Measurements from ENCODE around the gene OR10H3.
"Not testable (repeated sequence)": the region's sequence is repeated elsewhere in the genome, so short reads cannot be mapped to it uniquely, and the experiment has no call there.

The OR10H3 gene

GRCh38 chr19:15779756-15780476 is 42.1 kb downstream of the OR10H3 start:
- DNase-seq (ENCODE audit: low spot score), result no peak

GRCh38 chr19:15780610-15781418 is 43.0 kb downstream of the OR10H3 start:
- DNase-seq (ENCODE audit: low spot score), result no peak

GRCh38 chr19:15781661-15782060 is 43.9 kb downstream of the OR10H3 start:
- no peak for DNase-seq (ENCODE audit: low spot score)

GRCh38 chr19:15782211-15782610 is 44.4 kb downstream of the OR10H3 start:
- DNase-seq (ENCODE audit: low spot score), result no peak

- not testable (repeated sequence) for DNase-seq (ENCODE audit: low spot score)
Measured at GRCh38 chr19:15782896-15783295, 45.1 kb downstream of the OR10H3 start.

GRCh38 chr19:15787611-15788155 is 49.9 kb downstream of the OR10H3 start, which contains the start of gene OR10H5:
TSS of gene OR10H5 (plus strand) at chr19:15787661. CDS start at chr19:15794049, 6,388 bp downstream.
- DNase-seq (ENCODE audit: low spot score), result no peak

- no peak for DNase-seq (ENCODE audit: low spot score)
Measured at GRCh38 chr19:15788594-15789270, 50.9 kb downstream of the OR10H3 start.

- no peak for DNase-seq (ENCODE audit: low spot score)
Measured at GRCh38 chr19:15790096-15790495, 52.3 kb downstream of the OR10H3 start.
